Measurements from ENCODE around the gene SHANK2.

Gene SHANK2

DNA sequence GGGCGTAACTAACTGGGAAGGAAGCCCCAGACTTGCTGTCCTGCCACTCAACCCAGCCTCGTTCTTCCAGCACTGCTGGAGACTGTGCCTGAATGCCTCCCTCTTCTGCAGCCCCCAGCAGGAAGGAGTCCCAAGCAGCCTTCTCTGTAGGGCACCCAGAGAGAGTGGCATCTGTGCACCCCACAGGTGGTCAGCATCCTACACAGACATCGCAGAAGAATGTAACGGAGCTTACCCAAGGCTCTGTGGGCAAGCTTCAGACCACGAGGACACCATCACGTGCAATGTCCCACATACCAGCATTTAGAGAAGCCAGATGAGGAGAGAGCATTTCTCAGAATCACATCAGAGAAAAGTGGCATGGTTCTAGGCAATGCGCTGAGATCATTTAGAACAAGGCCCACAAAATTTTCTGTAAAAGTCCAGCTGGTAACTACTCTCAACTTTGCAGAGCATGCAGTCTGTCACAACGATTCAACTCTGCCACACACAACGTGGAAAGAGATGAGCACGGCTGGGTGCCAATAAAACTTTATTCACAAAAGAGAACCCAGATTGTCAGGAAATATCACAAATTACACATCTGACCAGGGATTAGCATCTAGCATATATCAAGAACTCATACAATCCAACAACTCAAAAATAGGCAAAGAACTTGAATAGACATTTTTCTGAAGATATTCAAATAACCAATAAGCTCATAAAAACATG lies 33.4 kb downstream of the SHANK2 start:
- no peak for DNase-seq

DNA sequence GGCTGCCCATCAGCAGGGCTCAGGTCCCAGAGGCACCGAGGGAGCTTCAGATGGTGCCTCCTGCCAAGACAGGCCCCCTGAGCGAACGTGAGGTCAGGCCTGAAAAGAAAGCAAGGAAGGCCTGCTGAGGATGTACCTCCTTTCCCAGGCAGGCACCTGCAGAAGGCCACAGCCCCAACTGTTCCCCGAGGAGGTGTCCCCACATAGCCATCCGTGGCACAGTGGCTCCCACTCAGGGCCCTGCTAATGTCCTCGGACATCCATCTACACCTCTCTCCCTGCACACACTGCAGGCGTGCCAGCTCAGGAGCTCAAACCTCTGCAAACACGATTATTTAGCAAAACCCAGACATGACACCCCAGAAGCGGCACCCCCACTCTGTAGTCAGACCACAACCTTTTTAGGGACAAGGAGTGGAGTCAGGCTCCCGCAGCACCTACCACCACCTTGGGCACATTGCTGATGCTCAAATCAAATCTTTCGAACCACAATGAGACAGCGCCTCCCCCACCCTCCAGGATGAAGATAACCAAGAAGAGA lies 36.9 kb downstream of the SHANK2 start:
- DNase-seq, result no peak

DNA sequence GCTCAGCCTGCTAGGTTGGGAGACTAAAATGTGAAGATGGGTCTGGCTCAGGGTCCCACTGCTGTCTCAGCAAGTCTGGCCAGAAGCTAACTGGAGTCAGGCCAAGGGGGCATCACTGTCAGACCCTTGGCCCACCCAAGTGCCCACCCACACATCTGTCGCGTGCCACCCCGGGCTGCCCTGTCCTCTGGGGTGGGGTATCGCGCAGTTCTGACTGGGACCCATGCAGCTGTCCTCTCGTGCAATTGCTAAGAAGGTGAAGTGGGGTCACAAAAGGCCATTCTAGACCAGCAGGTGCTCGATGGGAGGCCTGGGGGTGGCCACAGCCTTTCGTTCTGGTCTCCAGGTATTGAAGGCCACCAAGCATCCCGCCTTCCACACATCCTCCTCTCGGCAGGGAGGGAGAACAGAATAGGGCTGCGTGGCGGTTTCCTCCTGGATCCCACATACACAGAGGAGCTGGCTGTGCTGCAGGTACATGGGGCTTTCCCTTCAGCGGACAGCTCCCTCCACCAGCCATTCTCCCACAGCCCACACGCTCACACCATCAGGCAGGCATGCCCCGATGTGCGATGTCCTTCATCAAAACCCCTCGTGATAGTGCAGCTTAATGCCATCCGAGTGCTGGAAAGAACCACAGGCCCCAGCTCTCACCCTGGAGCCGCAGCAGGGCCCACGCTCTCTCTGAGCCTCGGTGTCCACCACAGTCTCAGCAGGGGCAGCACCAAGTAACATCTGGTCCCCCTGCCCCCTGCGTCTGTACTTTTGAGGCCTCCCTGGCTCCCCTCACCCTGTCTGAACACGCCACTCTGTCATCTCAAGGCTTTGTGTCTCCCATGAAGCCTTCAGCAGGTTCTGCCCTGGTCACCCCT lies 37.6 kb downstream of the SHANK2 start:
- DNase-seq, result no peak

DNA sequence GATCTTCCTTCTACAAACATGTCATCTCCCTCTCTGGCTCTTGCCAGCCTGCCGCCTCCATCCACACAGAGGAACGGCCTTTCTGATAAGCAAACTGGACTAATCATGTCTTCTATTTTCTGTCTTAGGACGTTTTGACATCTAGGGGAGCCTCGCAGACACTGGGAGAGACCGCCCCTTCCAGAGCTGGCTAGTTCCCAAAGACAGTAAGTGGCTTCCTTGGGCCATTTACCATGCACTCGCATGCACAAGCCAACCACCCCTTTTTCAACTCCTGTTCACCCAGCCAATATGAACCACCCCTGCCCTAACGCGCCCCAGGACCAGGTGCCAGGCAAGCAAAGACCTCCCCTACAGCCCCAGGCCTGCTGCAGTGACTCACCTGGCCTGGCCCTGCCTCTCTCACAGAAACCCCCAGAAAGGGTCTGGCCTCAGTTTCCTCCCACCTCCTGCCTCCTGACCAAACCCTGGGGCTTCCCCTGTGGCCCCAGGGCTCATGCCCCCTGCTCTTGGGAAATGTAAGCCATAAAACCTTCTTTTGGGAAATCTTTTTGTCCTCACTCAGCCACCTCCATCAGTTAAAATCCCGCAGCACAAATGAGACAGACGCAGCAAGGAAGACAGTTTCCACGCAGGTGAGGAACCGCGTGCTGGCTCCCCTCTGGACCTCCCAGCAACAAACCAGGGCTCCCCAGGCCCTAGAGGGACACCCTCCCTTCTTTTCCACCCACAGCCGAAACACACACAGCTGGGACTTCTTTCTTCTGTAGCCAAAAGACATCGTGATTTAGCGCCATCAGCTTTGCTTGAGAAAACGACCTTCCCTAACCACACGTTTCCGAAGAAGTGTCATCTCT lies 38.5 kb downstream of the SHANK2 start:
- no peak for DNase-seq

DNA sequence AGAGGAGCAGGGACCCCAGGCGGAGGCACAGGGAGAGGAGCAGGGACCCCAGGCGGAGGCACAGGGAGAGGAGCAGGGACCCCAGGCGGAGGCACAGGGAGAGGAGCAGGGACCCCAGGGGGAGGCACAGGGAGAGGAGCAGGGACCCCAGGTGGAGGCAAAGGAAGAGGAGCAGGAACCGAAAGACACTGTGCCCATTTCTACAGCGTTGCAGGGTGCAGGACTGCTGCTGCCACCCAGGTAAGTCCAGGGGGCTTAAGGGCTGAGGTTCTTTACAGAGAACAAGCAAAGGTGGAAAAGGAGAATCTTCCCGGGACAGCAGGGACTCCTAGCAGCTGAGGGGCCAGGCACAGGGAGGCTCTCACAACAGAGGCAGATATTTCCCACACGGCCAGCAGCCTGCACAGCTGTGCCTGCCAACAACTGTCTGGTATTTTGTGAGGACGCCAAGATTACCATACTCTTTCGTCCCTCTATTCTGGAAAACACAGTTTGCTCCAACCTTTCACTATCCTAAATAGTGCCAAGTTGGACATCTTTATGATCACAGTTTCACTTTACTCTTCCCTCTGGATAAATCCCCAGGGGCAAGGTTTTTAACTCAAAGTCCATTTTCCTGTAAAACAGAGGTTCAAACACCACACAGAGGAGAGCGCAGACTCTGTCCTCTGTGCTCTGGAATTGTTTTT lies 39.4 kb downstream of the SHANK2 start:
- DNase-seq, result no peak

DNA sequence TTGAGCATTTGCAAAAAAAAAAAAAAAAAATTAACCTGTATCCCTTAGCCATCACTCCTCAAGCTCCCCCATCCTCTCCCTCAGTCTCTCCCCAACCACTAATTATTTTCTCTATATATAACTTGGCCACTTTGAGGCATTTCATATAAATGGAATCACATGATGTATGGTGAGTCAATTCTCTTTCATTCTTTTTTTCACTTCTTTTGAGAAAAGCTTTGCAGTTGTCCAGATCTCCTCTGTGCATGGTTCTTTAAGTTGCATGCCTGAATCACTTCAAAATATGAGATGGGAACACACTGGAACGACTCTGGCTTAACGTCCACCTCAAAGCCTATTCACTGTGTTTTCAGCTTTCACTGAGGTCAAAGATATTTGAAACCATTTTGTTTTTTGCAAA lies 40.7 kb downstream of the SHANK2 start:
- DNase-seq, result no peak

DNA sequence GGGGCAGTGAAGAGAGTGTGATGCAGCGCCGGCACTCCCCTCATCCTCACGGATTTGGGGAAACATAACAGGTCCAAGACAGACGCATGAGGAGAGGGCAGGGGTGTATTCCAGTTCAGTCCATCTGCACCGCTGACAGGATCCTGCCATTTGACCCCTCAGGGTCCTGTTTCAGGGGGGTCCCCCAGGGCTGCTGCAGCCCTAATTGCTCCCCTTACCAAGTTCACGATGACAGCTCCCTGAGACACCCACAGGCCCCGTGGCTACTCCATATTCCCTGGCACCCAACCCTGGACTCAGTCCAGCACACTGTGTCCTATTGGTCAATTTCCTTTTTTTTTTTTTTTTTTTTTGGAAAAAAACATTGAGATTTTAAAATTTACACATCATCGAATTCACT lies 41.5 kb downstream of the SHANK2 start:
- no peak for DNase-seq

DNA sequence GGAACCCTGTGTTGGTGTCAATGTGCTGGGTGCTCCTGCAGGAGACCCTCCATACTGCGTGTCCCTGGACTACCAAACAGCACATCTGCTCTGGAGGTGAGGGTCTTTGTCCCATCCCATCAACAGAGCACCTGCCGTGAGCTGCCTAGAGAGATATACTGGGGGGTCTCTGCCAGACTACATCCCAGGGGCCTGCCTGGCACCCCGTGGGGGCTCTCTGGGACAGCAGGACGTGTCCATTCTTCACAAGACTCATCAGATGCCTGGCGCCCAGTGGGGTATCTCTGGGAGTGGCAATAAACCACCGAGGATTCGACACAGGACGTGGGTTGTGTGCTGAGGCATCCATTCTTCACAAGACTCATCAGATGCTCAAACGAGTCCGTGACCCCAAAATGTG lies 42.7 kb downstream of the SHANK2 start:
- no peak for DNase-seq

DNA sequence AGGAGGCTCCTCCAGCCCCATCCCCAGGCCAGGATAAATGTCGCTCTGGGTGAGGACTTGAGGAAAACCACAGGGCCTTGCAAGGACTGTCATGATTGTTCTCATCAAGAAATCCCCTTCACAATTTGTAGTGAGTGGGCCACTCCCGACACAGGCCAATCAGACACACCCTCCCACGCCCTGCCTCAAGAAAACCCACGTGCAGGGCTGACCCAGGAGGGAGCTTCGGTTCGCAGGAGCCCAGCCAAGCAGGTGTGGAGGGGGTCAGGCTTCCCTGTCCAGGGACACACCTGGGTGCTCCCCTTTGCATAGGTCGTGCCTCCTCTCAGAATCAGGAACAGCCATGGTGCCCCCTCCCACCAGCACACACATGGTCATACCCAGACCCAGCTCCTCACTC lies 43.2 kb downstream of the SHANK2 start:
- DNase-seq, result no peak

DNA sequence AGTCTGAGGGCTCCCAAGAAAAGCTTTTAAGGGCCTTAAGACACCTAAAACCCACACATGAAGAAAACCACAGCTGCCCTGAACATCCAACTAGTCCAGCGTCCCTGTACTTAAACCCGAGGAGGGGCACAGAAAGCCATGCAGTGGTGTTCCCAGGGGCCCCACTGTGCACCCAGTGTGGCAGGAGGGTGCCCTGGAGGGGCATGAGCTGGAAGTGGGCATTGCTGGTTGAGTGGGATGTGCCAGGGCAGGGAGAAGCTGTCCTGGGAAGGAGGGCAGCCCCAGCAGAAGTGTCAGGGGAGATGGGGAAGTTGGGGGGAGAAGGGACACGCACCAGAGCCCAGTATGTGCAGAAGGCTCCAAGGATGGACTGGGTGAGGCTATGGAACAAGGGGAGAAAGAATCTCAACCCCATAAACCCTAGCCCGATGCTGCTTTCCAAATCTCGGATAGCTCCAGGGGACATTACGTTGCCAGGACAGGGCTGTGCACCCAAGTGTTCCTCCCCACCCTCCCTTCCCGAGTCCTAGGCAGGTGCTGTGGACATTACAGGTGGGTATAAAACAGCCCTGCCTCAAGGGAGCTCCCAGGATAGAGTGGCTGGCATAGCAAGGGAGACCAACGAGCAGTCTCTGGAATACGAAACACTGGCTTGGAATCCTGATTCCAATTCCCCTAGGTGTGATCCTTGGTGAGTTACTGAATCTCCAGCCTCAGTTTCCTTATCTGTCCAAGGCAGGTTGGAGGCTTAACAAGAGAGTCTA lies 44.2 kb downstream of the SHANK2 start:
- DNase-seq, result no peak

DNA sequence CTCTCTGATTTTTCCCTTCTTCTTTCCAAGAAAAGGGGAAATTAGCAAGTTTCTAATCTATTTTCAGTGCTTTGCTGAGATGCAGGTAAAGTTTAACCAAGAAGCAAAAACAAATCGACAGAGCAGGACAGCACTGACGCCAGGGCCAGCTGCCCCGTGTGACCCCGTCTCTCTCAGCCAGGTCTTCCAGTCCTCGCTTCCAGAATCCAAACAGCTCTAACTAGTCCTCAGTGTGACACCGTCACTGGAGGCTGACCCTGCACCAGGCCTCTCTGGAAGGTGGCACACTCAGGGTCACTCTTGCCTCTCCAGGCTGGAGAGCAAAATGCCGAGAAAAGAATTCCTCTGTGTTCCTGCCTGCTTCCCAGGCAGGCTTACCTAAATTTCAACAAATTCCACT lies 44.8 kb downstream of the SHANK2 start:
- no peak for DNase-seq

DNA sequence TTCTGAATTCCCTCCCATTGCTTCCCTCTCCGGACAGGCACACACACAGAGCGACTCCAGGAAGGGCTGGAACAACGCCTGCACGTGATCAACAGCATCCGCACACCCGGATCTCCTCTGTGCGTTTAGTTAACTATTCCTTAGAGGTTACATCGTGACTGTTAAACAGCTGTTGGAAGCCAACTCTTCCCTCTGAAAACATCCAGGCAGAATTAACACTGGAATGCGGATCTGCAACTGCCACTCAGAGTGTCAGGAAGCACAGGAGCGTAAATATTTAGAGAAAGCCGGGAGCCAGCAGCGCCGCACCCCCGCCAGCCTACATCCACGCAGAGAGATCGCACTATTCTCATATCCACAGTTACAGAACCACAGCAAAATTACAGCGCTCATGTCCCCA lies 46.2 kb downstream of the SHANK2 start:
- no peak for DNase-seq

DNA sequence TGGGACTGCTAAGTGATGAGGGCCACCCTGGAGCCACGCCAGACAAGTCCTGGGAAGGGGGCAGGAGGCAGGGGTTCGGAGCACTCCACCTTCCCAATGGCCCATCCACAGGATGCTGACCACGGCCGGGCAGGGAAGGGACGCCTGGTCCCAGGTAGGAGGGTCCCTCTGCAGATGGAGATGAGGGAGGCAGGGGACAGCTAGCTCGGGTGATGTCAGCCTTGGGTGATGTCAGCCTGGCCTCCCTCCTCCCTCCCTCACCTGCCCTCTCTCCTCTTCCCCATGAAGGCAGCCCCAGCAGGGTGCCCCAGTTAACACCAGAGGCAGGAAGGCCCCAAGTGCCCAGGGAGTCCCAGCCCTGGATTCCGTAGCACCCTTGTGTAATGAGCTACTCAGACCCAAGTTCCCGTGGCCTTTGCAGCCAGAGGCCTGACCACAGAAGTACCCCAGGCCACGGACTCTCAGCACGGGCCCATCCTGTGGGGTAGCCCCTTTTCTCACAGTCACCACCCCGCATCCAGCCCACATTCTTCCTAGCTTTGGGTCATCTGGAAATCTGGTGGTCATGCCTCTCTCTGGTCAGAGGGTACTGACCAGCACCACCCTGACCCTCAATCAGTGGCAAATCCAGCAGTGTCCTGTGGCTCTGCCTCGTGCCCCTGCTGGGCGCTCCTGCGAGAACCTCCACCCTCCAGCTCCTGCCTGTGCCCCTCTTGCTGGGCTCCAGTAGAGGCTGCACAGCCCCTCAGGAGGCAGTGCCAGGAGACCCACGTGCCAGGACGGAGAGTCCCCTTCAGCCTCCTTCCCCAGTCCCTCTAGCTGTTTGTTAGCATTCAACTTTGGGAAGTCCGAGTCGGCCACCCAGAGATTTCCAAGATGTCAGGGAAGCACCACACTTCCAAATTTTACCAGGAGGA lies 47.4 kb downstream of the SHANK2 start:
- DNase-seq, result no peak

DNA sequence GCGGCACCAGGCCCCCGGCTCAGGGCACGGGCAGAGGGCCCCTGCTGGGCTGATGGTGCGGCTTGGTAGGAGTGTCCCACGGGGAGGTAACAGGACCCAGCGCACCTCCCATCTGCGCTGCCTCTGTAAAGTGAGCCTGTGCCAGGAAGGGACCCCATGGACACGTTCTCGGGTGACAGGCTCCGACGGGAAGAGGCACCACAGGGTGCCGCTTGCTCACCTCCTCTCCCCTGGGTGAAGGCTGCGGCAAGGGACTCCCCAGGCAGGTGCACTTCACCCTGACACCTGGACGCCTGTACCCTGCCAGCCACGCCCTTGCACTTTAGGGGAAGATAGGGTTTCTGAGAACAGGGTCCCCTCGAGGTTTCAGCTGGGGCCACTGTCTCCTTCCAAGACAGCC lies 48.1 kb downstream of the SHANK2 start:
- DNase-seq, result no peak

DNA sequence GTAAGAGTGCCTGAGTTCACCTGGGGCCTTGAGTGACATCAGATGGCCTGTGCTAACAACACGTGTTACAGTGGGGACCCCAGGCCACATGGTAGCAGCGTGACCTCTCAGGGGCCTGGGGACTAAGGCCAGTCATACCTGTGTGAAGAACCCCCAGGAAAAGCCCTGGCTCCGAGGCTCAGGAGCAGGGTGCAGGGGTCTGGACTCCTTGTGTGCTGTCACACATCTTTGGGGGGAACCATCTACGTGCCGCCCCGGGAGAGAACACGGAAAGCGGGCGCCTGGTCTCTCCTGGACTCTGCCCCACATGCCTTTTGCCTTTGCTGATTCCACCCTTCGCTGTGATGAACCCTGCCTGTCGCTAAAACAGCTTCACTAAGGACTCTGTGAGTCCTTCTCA lies 48.7 kb downstream of the SHANK2 start:
- DNase-seq, result no peak

DNA sequence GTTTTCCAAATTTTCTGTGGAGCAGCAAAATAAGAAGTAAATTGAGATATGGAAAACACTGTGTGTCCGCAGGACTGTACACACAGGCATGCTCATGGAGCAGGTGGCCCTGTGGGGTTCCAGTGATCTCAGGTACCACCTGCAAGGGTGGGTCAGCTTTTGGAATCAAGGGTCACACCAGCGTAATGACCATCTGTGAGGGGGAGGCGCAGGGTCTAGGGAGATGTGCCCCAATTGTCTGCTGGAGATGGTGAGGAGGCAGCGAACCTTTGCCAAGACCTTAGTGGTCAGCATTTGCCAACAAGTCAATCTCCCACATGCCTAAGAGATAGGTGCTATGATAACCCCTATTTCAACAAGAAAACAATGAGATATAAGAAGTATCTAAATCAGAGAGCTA lies 49.4 kb downstream of the SHANK2 start:
- no peak for DNase-seq

DNA sequence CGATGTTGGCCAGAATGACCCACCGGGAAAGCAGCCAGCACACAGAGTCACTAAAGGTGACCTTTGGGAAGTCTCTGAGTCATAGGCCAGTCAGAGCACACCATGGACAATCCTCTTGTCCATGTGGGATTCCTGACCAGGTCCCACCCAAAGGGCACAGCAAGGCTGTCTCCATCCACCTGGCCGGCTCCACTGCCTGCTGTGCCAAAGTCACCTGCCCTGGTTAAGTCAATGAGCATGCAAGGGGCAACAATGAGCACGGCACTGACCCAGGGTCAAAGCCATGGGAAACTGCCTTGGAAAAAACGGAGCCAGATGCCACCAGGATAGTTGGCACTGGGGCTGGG lies 49.8 kb downstream of the SHANK2 start:
- DNase-seq, result no peak

Measured in hematopoietic multipotent progenitor cell treated with erythropoietin and hydrocortisone succinate and interleukin-3 and kit ligand, for 4 days (in vitro differentiated cells).